Measurements from ENCODE around the gene CACNA1D. TPM values are rescaled to one million over a fixed set of nuclear protein-coding genes. Genes with fewer than 3 reads are reported as not detected.
"Not testable (repeated sequence)": the region's sequence is repeated elsewhere in the genome, so short reads cannot be mapped to it uniquely, and the experiment has no call there.

CACNA1D gene
- total RNA-seq, 1 donor from 2014 or later = 39.2 TPM

DNA sequence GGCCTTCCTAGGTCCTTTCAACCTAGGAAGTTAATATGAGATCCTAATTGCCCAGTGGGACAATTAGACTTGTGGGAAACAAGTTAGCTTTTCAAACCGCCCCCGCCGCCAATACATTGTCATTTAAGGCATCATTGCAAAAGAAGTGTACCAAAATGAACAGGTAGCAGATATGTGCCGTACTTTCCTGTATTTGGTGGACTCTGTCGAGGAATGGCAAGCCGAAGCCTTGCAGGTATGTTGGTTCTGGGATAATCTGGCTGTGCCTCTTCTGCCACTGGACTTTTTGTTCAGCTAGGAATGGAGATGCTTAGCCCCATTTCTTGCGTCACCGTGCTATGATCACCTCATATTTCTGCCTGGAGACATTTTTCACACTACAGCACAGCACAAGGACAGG, 157.5 kb downstream of the CACNA1D start:
- DNase-seq (ENCODE audit: low spot score) = no peak

GRCh38 chr3:53657651-53658050, 163.2 kb downstream of the CACNA1D start:
- no peak for DNase-seq (ENCODE audit: low spot score)

DNA sequence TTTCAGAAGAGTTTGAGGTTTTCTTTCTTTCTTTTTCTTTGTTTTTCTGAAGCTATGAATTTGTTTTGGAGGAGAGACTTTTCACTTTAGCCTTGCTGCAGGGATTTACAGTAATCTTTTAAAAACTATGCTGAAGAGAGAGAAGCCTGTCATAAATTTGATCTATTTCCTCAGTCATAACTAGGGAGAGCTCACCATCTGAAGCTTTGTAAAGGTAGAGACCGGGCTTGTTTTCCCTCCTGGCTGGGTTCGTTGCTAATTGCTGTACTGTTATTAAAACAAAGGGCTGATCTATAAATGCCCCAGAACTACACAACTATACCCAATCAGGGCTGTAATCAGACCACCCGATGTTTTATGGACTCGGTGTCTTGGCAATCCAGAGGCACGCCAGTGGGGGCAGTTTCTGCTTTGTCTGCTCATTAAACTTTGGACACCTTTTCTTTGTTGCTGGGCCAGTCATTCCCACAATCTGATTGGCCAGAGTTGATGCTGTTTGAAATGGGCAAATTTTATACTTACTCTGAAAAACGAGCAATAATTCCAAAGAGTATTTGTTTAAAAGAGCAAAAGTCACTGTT, 164.3 kb downstream of the CACNA1D start:
- DNase-seq (ENCODE audit: low spot score) = no peak

GRCh38 chr3:53659996-53660395, 165.6 kb downstream of the CACNA1D start:
- no peak for DNase-seq (ENCODE audit: low spot score)

GRCh38 chr3:53661480-53661879, 167.1 kb downstream of the CACNA1D start:
- no peak for DNase-seq (ENCODE audit: low spot score)

- DNase-seq (ENCODE audit: low spot score) = not testable (repeated sequence)
Measured at GRCh38 chr3:53664812-53665211, 170.4 kb downstream of the CACNA1D start.

DNA sequence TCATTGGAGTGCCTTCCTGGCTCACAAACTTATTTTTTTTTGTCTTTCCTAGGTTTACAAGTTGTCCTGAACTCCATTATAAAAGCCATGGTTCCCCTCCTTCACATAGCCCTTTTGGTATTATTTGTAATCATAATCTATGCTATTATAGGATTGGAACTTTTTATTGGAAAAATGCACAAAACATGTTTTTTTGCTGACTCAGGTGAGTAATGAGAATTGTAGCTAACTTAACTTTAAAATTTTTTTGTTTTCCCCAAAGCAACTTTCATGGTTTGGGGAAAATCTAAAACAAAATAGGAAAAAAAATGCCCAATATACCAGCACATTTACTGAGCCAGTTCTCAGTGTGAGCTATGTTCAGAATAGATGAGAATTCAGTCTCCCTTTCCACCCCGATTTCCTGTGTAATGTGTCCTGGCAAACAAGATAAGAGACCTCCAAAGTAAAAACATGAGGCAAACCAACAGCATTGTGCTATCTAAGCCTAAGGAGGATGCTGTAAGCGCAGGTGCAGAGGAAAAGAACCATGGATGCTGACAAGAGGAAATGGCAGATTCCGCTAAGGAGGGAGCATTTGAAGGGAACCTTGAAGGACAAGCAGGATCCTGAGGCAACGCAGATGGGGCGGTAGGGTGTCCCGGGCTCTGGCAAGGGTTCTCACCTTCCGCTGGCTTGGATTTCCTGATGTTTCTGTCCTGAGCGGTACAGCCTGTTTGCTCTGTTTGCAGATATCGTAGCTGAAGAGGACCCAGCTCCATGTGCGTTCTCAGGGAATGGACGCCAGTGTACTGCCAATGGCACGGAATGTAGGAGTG, 171.4 kb downstream of the CACNA1D start:
- DNase-seq (ENCODE audit: low spot score) = no peak

- no peak for DNase-seq (ENCODE audit: low spot score)
Measured at GRCh38 chr3:53668872-53669271, 174.5 kb downstream of the CACNA1D start.

GRCh38 chr3:53670721-53671120, 176.3 kb downstream of the CACNA1D start:
- DNase-seq (ENCODE audit: low spot score) = no peak

GRCh38 chr3:53671192-53671960, 177.0 kb downstream of the CACNA1D start:
- no peak for DNase-seq (ENCODE audit: low spot score)

DNA sequence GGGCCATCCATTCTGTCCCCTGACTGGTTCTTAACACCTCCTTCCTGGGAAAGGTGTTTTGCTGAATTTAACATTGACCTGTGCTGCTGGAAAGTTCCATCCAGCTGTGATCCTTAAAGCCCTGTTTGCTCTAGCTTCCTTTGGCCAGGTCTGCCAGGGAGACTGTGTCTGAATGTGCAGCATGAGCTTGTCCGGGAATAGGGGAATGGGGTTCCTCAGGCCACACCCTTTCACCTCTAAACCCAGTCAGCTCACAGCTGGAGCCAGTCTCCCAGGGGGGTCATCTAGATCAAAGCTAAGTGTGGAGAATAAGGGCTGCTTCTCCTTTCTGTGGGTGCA, 177.5 kb downstream of the CACNA1D start:
- DNase-seq (ENCODE audit: low spot score) = no peak

GRCh38 chr3:53672981-53673380, 178.6 kb downstream of the CACNA1D start:
- no peak for DNase-seq (ENCODE audit: low spot score)

GRCh38 chr3:53673722-53674350, 179.4 kb downstream of the CACNA1D start:
- no peak for DNase-seq (ENCODE audit: low spot score)

DNA sequence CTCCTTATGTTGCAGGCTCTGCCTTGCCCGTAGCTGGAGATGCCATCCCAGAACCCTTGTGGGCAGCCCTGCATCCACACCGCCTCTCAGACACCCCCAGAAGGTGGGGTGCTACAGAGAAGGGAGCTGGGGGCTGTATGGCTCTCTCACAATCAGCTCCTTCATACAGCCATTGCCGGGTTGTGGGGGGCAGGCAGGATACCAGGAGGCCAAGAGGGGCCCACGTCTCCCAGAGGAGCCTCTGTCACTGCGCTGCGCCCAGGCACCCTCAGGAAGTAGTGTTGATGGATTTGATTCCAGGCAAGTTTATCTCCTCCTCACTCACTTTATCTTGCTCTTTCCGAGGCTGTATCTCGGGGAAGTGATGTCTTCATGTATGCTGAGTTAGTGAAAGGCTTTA, 180.2 kb downstream of the CACNA1D start:
- DNase-seq (ENCODE audit: low spot score) = no peak

- no peak for DNase-seq (ENCODE audit: low spot score)
Measured at GRCh38 chr3:53675022-53675697, 180.7 kb downstream of the CACNA1D start.

DNA sequence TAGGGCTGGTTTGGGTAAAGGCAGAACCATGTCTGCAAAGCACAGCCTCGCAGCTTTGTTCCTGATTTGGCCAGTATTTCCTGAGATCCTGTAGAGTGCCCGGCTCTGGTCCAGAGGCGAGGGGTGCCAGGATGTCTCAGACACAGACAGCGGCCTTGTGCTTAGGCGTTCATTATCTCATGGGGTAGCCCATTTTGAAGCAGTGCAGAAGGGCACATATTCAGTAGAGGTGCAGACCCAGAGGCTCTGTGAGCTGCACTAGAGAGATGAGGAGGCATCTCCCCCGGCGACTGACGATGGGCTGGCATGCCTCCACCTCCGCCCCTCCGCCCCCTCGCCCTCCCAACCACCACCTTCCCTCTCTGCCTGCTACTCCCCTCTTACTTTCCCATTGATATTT, 181.5 kb downstream of the CACNA1D start:
- DNase-seq (ENCODE audit: low spot score) = no peak

DNA sequence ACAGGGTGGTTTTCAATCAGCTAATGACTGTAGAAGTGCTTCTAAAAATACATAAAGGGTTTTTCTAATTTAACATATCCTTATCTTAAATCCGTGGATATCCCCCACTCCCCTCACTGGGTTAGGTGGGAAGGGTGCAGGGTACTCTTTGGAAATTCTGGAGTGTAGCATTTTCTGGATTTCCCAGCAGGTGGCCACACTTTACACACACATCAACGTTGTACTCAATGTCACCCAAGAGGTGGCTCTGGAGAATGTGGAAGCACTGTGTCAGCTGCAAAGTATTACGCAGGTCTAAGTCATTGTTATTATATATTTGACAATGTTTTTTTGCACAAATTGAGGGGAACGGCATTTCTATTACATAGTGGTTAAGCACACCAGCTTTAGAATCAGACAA, 183.0 kb downstream of the CACNA1D start:
- no peak for DNase-seq (ENCODE audit: low spot score)

DNA sequence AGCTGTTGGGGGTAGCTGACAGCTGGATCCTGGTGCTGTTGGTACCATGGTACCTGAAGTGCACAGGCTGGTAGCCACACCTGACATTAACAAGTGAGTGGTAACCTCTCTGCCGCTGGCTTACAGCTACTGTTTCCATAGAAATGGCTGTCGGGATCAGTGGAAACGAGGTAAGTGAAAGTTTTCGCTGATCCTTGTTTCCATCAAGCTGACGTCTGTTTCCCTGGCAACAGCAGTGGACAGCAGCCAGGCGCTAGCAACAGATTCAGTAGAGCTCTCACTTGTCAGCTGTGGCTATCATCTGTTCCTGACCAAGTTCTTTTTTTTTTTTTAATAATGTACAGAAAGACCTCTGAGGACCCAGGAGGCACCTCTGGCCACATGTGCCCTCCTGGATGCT, 185.6 kb downstream of the CACNA1D start:
- peak; percentile 19 for DNase-seq (ENCODE audit: low spot score)

- DNase-seq (ENCODE audit: low spot score) = no peak
Measured at GRCh38 chr3:53682807-53683206, 188.4 kb downstream of the CACNA1D start.

DNA sequence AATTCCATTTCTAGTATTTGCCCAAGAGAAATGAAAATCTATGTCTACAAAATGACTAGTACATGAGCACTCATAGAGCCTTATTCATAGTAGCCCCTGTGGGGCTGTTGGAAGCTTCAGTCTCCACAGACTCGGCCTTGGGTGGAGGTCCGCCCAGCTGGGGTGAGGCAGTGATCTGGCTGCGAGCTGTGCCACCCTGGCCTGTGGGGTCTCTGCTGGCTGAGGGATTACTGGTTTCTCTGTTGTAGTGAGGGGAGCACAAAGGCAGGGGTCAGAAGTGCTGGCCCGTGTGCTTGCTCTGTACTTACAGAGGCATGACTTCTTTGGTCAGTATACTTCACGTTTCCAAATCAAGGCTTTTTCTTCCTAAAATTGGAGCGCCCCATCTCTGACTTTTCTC, 193.7 kb downstream of the CACNA1D start:
- DNase-seq (ENCODE audit: low spot score) = no peak

DNA sequence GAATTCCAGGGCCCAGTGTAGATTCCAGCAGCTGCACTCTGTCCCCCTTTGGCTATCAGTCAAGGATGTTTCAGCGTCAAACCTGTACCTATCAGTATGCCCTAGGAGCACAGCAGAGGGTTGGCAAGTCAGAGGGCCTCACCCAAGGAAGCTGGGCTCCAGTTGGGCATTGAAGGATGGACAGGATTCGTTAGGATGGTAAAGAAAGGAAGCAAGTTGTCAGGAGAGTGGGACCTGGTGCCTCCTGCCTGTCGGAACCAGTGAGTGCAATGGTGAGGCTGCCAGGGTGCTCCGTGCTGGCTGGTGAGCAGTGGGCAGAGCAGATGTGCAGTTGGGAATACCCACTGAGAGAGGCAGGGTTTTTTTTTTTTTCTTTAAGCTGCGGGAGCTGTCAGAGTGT, 194.6 kb downstream of the CACNA1D start:
- no peak for DNase-seq (ENCODE audit: low spot score)

- no peak for DNase-seq (ENCODE audit: low spot score)
Measured at GRCh38 chr3:53689681-53690080, 195.3 kb downstream of the CACNA1D start.
